Activated CD4-positive, alpha-beta T cell treated with anti-CD3 and anti-CD28 coated beads, Interleukin-2, amount 10 ng/mL, durations not matched to agents 24 days and 14 days (primary cell): ENCODE results near the gene C14orf132. TPM values are rescaled to one million over a fixed set of nuclear protein-coding genes. Genes with fewer than 3 reads are reported as not detected.

Experiments
- DNase-seq: peaks from one replicate; pipeline ENCODE4 v3.0.0; 2022
- H3K27ac Mint-ChIP-seq: one replicate; pipeline ENCODE4 v1.8.0; 2022; ENCODE audit warnings: mild to moderate bottlenecking, mixed read lengths
- H3K27me3 Mint-ChIP-seq: one replicate; pipeline ENCODE4 v1.8.0; 2022; ENCODE audit warnings: mixed read lengths
- H3K36me3 Mint-ChIP-seq: one replicate; pipeline ENCODE4 v1.8.0; 2022; ENCODE audit warnings: low read depth, mild to moderate bottlenecking, mixed read lengths
- H3K4me1 Mint-ChIP-seq: one replicate; pipeline ENCODE4 v1.8.0; 2021; ENCODE audit warnings: mixed read lengths
- H3K4me3 Mint-ChIP-seq: one replicate; pipeline ENCODE4 v1.8.0; 2022; ENCODE audit warnings: mild to moderate bottlenecking, moderate library complexity, mixed read lengths
- H3K9me3 Mint-ChIP-seq: one replicate; pipeline ENCODE4 v1.8.0; 2021; ENCODE audit warnings: mixed read lengths
- intact Hi-C: fragments of 100-400 bp; cut with micrococcal nuclease; formaldehyde crosslinking; loops from one replicate; pipeline ENCODE4 v1.15.1; 2023
- total RNA-seq: library from RNA; stranded (reverse); gene quantifications from 2 replicates; pipeline ENCODE4 v1.2.3, GENCODE V29; 2022

C14orf132 gene
- total RNA-seq, 1 donor from 2014 or later = 0.47 TPM

GRCh38 chr14:96100161-96101064 lies 61.3 kb downstream of the C14orf132 start:
- Mint-ChIP-seq H3K36me3 (no peaks in the 10 kb centered on the region), H3K27me3 (no peaks in the 10 kb centered on the region), H3K4me1 (no peaks in the 10 kb centered on the region), H3K9me3 (no peaks in the 10 kb centered on the region), H3K27ac (no peak overlapping the region), H3K4me3 (no peak overlapping the region)
- DNase-seq = peak; percentile 81
- intact Hi-C loops = loop anchor here (2.0 kb wide), 1 partner anchor 324 kb away; no protein-coding TSS in a partner anchor

DNA sequence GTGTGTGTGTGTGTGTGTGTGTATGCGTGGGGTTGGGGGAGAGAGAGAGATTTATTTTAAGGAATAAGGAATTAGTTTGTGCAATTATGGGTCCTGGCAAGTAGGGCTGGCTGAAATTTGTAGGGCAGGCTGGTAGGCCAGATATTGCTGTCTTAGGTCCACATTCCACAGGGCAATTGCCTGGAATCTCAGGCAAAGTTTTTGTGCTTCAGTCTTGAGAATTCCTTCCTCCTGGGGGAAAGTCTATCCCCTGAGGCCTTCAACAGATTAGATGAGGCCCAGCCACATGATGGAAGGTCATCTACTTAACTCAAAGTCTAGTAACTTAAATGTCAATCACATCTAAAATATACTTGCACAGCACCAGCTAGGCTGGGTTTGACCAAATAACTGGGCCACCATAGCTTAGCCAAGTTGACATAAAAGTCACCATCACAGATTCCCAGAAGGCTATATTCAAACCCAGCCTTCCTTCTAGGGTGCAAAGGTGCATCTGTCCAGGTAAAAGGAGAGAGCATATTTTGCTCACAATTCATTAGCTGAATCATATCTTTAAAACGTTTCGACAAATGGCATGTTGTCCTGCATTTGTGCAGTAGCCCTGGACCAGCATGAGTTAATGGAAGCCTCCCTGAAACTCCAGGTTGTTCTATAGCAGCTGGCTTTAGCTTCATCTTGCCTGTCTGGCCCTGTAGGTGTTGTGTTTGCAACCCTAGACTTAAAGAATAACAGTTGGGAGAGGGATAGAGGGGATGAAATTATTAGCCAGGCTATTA lies 63.1 kb downstream of the C14orf132 start:
- no peaks in the 10 kb centered on the region for H3K27me3 Mint-ChIP-seq
- intact Hi-C loops = no loop called here
- no peaks in the 10 kb centered on the region for H3K36me3 Mint-ChIP-seq
- no peaks in the 10 kb centered on the region for H3K4me1 Mint-ChIP-seq
- H3K4me3 Mint-ChIP-seq = no peak overlapping the region
- no peaks in the 10 kb centered on the region for H3K9me3 Mint-ChIP-seq
- H3K27ac Mint-ChIP-seq = no peak overlapping the region
- no peak for DNase-seq

DNA sequence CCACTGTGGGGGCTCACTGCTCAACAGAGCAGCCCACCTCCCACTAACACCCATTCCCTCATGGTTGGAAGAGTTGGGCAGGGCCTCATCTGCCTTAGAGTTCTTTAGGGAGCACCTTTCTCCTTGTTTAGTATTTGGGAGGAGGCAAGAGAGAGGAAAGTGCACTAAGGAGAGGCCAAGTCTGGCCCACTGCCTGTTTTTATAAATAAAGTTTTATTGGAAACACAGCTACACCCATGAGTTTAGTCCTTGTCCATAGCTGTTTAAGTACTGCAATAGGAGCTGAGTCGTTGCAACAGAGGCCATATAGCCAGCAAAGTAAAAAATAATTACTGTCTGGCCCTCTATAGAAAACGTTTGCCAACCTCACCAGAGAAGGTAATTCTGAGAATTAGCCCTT lies 63.9 kb downstream of the C14orf132 start:
- H3K27me3 Mint-ChIP-seq = no peaks in the 10 kb centered on the region
- no peaks in the 10 kb centered on the region for H3K36me3 Mint-ChIP-seq
- no peaks in the 10 kb centered on the region for H3K4me1 Mint-ChIP-seq
- no peaks in the 10 kb centered on the region for H3K9me3 Mint-ChIP-seq
- H3K4me3 Mint-ChIP-seq = no peak overlapping the region
- no peak overlapping the region for H3K27ac Mint-ChIP-seq
- DNase-seq = no peak
- intact Hi-C loops = no loop called here

DNA sequence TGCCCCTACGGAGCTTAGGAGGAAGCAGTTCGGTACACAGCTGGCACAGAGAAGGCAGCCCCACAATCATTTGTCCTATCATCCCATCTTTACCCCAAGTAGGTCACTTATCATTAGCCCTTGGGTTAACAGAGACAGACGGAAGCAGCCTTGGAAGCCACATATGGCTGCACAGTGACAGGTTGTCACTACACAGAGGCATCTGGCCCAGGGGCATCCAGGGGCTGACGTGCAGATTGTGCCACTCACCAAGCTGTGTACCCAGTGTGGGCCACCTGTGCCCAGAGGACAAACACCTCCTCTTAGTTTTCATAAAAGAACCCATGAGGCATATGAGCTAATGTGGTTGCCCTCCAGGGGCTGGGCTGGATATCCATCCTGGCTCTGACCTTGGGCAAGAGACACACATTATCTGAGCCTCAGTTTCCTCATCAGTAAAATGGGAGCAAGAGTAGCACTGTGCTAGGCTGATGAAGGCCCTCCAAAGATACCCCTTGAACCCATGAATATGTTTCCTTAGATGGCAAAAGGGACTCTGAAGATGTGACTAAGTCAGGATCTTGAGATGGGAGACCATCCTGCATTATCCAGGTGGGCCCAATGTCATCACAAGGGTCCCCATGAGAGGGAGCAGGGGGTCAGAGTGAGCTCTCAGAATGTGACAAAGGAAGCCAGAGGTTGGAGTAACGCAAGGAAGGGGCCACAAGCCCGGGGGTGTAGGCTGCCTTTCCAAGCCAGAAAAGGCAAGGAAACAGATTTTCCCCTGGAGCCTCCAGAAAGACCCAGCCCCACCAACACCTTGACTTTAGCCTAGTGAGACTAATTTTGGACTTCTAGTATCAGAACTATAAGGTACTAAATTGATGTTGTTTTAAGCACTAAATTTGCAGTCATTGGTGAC lies 64.6 kb downstream of the C14orf132 start:
- H3K9me3 Mint-ChIP-seq = no peaks in the 10 kb centered on the region
- DNase-seq = no peak

GRCh38 chr14:96104469-96105057 lies 65.4 kb downstream of the C14orf132 start:
- intact Hi-C loops = no loop called here
- H3K9me3 Mint-ChIP-seq = no peaks in the 10 kb centered on the region
- H3K4me3 Mint-ChIP-seq = no peak overlapping the region
- no peak overlapping the region for H3K27ac Mint-ChIP-seq
- DNase-seq = no peak
- no peaks in the 10 kb centered on the region for H3K4me1 Mint-ChIP-seq
- H3K27me3 Mint-ChIP-seq = no peaks in the 10 kb centered on the region
- no peaks in the 10 kb centered on the region for H3K36me3 Mint-ChIP-seq

More for the DNA sequence above, 64.6 kb downstream of the C14orf132 start:
- Mint-ChIP-seq H3K36me3 (no peaks in the 10 kb centered on the region), H3K4me3 (no peak overlapping the region), H3K27me3 (no peaks in the 10 kb centered on the region), H3K27ac (no peak overlapping the region), H3K4me1 (no peaks in the 10 kb centered on the region)
- intact Hi-C loops = no loop called here

GRCh38 chr14:96105089-96105925 lies 66.1 kb downstream of the C14orf132 start:
- no peak for DNase-seq
- no peaks in the 10 kb centered on the region for H3K36me3 Mint-ChIP-seq
- intact Hi-C loops = no loop called here

GRCh38 chr14:96105926-96106441 lies 66.8 kb downstream of the C14orf132 start:
- Mint-ChIP-seq H3K9me3 (no peaks in the 10 kb centered on the region), H3K4me3 (no peak overlapping the region), H3K36me3 (no peaks in the 10 kb centered on the region), H3K27ac (no peak overlapping the region), H3K27me3 (no peaks in the 10 kb centered on the region), H3K4me1 (no peaks in the 10 kb centered on the region)
- DNase-seq = no peak
- intact Hi-C loops = no loop called here

More at GRCh38 chr14:96105089-96105925, 66.1 kb downstream of the C14orf132 start:
- H3K4me1 Mint-ChIP-seq = no peaks in the 10 kb centered on the region
- H3K27me3 Mint-ChIP-seq = no peaks in the 10 kb centered on the region
- no peak overlapping the region for H3K27ac Mint-ChIP-seq
- no peak overlapping the region for H3K4me3 Mint-ChIP-seq
- no peaks in the 10 kb centered on the region for H3K9me3 Mint-ChIP-seq

DNA sequence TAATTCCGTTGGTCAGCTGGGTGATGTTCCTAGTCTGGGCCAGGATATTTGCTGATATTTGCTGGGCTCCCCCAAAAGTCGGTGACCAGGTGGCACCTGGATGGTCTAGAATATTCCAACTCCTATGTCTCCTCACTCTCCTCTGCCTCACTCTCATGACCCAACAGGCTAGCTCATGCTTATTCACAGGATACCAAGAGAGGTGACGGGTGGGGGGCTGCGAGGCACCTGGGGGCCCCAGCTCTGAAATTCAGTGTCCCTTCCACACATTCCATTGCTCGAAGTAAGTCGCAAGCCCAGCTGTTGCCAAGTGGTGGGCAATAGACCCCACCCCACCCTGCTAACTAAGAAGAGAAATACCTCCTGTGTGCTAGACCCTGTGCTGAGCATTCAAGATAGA lies 67.7 kb downstream of the C14orf132 start:
- no peak for DNase-seq
- Mint-ChIP-seq H3K27me3 (no peaks in the 10 kb centered on the region), H3K27ac (no peak overlapping the region), H3K4me1 (no peaks in the 10 kb centered on the region), H3K9me3 (no peaks in the 10 kb centered on the region), H3K36me3 (no peaks in the 10 kb centered on the region), H3K4me3 (no peak overlapping the region)
- intact Hi-C loops = no loop called here

GRCh38 chr14:96108061-96108795 lies 69.1 kb downstream of the C14orf132 start:
- no peaks in the 10 kb centered on the region for H3K4me1 Mint-ChIP-seq
- no peak overlapping the region for H3K4me3 Mint-ChIP-seq
- no peak for DNase-seq
- intact Hi-C loops = no loop called here
- H3K9me3 Mint-ChIP-seq = no peaks in the 10 kb centered on the region
- no peak overlapping the region for H3K27ac Mint-ChIP-seq
- H3K27me3 Mint-ChIP-seq = no peaks in the 10 kb centered on the region
- no peaks in the 10 kb centered on the region for H3K36me3 Mint-ChIP-seq

GRCh38 chr14:96108911-96109310 lies 69.7 kb downstream of the C14orf132 start:
- Mint-ChIP-seq H3K27me3 (no peaks in the 10 kb centered on the region), H3K4me3 (no peak overlapping the region), H3K9me3 (no peaks in the 10 kb centered on the region), H3K4me1 (no peaks in the 10 kb centered on the region), H3K27ac (no peak overlapping the region), H3K36me3 (no peaks in the 10 kb centered on the region)
- intact Hi-C loops = no loop called here
- no peak for DNase-seq

GRCh38 chr14:96109596-96110355 lies 70.6 kb downstream of the C14orf132 start:
- Mint-ChIP-seq H3K4me3 (no peak overlapping the region), H3K27ac (no peak overlapping the region), H3K4me1 (no peaks in the 10 kb centered on the region), H3K36me3 (no peaks in the 10 kb centered on the region), H3K9me3 (peaks cover 6% of the 10 kb centered on the region), H3K27me3 (no peaks in the 10 kb centered on the region)
- intact Hi-C loops = no loop called here
- no peak for DNase-seq
